PC-3 (cell line): ENCODE data around the gene CDHR3. TPM values are rescaled to one million over a fixed set of nuclear protein-coding genes. Genes with fewer than 3 reads are reported as not detected.

Experiments
- ATAC-seq: fragments of 200-7000 bp; cut with Tn5 transposase; 2 replicates; pipeline ENCODE4 v1.9.1; 2020; ENCODE audit warnings: mild to moderate bottlenecking, moderate library complexity
- BruUV-seq: library from RNA; stranded (reverse); fragments of 400-500 nt; replicated peaks from 2 replicates; lab custom pipeline; 2021; lab: Mats Ljungman, UMichigan
- CTCF ChIA-PET: fragments of 300-600 bp; sonication (Branson Sonifier 250); formaldehyde crosslinking; loops from one replicate; lab custom pipeline; 2022; ENCODE audit warnings: antibody characterized with exemption; lab: Charles Lee
- POLR2A ChIA-PET: fragments of 300-600 bp; sonication (Branson Sonifier 250); formaldehyde crosslinking; loops from one replicate; lab custom pipeline; 2022; ENCODE audit warnings: antibody characterized with exemption; ENCODE audit not compliant: unreplicated experiment; lab: Charles Lee
- DNase-seq: peaks from one replicate; pipeline ENCODE4 v3.0.0-alpha.2; 2015
- H2AFZ ChIP-seq: fragments of 300-600 bp; sonication (generic); 2 replicates; pipeline ENCODE4 v1.6.0; 2016; ENCODE audit warnings: antibody characterized with exemption, low read length
- H3F3A ChIP-seq: fragments of 300-600 bp; sonication (generic); one replicate; pipeline ENCODE4 v1.6.0; 2017; ENCODE audit warnings: antibody characterized with exemption, low read length, control low read depth, mild to moderate bottlenecking; ENCODE audit not compliant: unreplicated experiment
- H3K27ac ChIP-seq: fragments of 300-600 bp; sonication (generic); 2 replicates; pipeline ENCODE4 v1.5.1; 2016; ENCODE audit warnings: mild to moderate bottlenecking, low read length
- H3K27me3 ChIP-seq: fragments of 300-600 bp; sonication (generic); 2 replicates; pipeline ENCODE4 v1.6.1; 2016; ENCODE audit warnings: low read length, mixed read lengths
- H3K36me3 ChIP-seq: fragments of 300-600 bp; sonication (generic); 2 replicates; pipeline ENCODE4 v1.6.1; 2016; ENCODE audit warnings: low read depth, mixed run types, low read length, mixed read lengths
- H3K4me1 ChIP-seq: fragments of 300-600 bp; sonication (generic); 2 replicates; pipeline ENCODE4 v1.5.1; 2016; ENCODE audit warnings: low read length; ENCODE audit not compliant: insufficient read depth
- H3K4me2 ChIP-seq: fragments of 300-600 bp; sonication (generic); 2 replicates; pipeline ENCODE4 v1.6.0; 2016; ENCODE audit warnings: low read length
- H3K4me3 ChIP-seq: fragments of 300-600 bp; sonication (generic); 2 replicates; pipeline ENCODE4 v1.5.1; 2016; ENCODE audit warnings: mild to moderate bottlenecking, low read length, mixed read lengths
- H3K79me2 ChIP-seq: fragments of 300-600 bp; sonication (generic); 2 replicates; pipeline ENCODE4 v1.6.1; 2017; ENCODE audit warnings: low read length, mixed read lengths
- H3K9ac ChIP-seq: fragments of 300-600 bp; sonication (generic); 2 replicates; pipeline ENCODE4 v1.6.0; 2016; ENCODE audit warnings: mild to moderate bottlenecking, low read length
- H3K9me2 ChIP-seq: fragments of 300-600 bp; sonication (generic); replicated peaks from 2 replicates; pipeline ENCODE4 v1.6.1; 2016; ENCODE audit warnings: mixed run types, low read length, mixed read lengths
- H3K9me3 ChIP-seq: fragments of 300-600 bp; sonication (generic); 2 replicates; pipeline ENCODE4 v1.6.1; 2016; ENCODE audit warnings: low read length, mixed read lengths
- H4K20me1 ChIP-seq: fragments of 300-600 bp; sonication (generic); 2 replicates; pipeline ENCODE4 v1.6.1; 2016; ENCODE audit warnings: low read length, mixed read lengths
- EZH2 ChIP-seq: fragments of 300-600 bp; sonication (generic); IDR thresholded peaks from one replicate; pipeline ENCODE4 v1.6.1; 2017; ENCODE audit warnings: antibody characterized with exemption, mild to moderate bottlenecking, low read length; ENCODE audit not compliant: unreplicated experiment
- EZH2phosphoT487 ChIP-seq: fragments of 300-600 bp; sonication (generic); IDR thresholded peaks from 2 replicates; pipeline ENCODE4 v1.6.1; 2018; ENCODE audit warnings: mild to moderate bottlenecking, antibody characterized with exemption, low read length, borderline replicate concordance
- intact Hi-C: fragments of 100-400 bp; cut with micrococcal nuclease; formaldehyde crosslinking; loops from 2 replicates; pipeline ENCODE4 v1.9.0; 2023
- total RNA-seq: library from RNA; depleted of rRNA; stranded (reverse); fragments of >200 nt; gene quantifications from 2 replicates; pipeline ENCODE4 v1.2.3, GENCODE V29; 2014
- TF ChIP-seq, protein P1 (sequence below): fragments of 300-600 bp; sonication (generic); conservative IDR thresholded peaks from 2 replicates; pipeline ENCODE4 v1.5.1; 2017; ENCODE audit warnings: antibody characterized with exemption, low read depth, mild to moderate bottlenecking, low read length

The CDHR3 gene
- total RNA-seq, 1 experiment from 2014 or later, result 9.8 TPM

GRCh38 chr7:106023369-106024322 lies 60.6 kb downstream of the CDHR3 start:
- Histone ChIP-seq H3K9ac (no peak overlapping the region), H2AFZ (no peak overlapping the region), H3K4me3 (no peak overlapping the region), H3K9me2 (no peaks in the 10 kb centered on the region), H3K9me3 (no peaks in the 10 kb centered on the region), H4K20me1 (no peaks in the 10 kb centered on the region), H3K27ac (no peak overlapping the region), H3K4me2 (no peak overlapping the region), H3K36me3 (no peaks in the 10 kb centered on the region), H3K4me1 (no peaks in the 10 kb centered on the region), H3K27me3 (no peaks in the 10 kb centered on the region), H3K79me2 (no peaks in the 10 kb centered on the region), H3F3A (no peaks in the 10 kb centered on the region)
- BruUV-seq, result no TSS peak
- no peak for DNase-seq
- no peak for ATAC-seq
- POLR2A ChIA-PET, result interaction anchor here (0.6 kb wide), 1 partner anchor 186 kb away, joined by 3 read pairs; no protein-coding TSS in a partner anchor
- intact Hi-C loops, result no loop called here
- TF ChIP-seq, protein P1, sequence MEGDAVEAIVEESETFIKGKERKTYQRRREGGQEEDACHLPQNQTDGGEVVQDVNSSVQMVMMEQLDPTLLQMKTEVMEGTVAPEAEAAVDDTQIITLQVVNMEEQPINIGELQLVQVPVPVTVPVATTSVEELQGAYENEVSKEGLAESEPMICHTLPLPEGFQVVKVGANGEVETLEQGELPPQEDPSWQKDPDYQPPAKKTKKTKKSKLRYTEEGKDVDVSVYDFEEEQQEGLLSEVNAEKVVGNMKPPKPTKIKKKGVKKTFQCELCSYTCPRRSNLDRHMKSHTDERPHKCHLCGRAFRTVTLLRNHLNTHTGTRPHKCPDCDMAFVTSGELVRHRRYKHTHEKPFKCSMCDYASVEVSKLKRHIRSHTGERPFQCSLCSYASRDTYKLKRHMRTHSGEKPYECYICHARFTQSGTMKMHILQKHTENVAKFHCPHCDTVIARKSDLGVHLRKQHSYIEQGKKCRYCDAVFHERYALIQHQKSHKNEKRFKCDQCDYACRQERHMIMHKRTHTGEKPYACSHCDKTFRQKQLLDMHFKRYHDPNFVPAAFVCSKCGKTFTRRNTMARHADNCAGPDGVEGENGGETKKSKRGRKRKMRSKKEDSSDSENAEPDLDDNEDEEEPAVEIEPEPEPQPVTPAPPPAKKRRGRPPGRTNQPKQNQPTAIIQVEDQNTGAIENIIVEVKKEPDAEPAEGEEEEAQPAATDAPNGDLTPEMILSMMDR, result no peak
- TF ChIP-seq EZH2phosphoT487 (no peak), EZH2 (no peak)
- CTCF ChIA-PET, result no interaction called here

GRCh38 chr7:106026101-106026500 lies 63.0 kb downstream of the CDHR3 start:
- H3K9ac ChIP-seq, result no peak overlapping the region
- H3K4me3 ChIP-seq, result no peak overlapping the region
- no TSS peak for BruUV-seq
- no peak for TF ChIP-seq EZH2
- TF ChIP-seq, protein P1, result no peak
- no peak for TF ChIP-seq EZH2phosphoT487
- intact Hi-C loops, result no loop called here
- no peak for DNase-seq
- H3K9me2 ChIP-seq, result no peaks in the 10 kb centered on the region
- ChIA-PET POLR2A (no interaction called here), CTCF (interaction anchor here (1.1 kb wide), 2 partner anchors 256 to 373 kb away, joined by 3 read pairs; no protein-coding TSS in a partner anchor)
- no peaks in the 10 kb centered on the region for H3K9me3 ChIP-seq
- no peak overlapping the region for H3K27ac ChIP-seq
- no peak overlapping the region for H2AFZ ChIP-seq
- no peak overlapping the region for H3K4me2 ChIP-seq
- no peaks in the 10 kb centered on the region for H3K4me1 ChIP-seq
- no peaks in the 10 kb centered on the region for H3K36me3 ChIP-seq
- no peaks in the 10 kb centered on the region for H3K79me2 ChIP-seq
- no peaks in the 10 kb centered on the region for H4K20me1 ChIP-seq
- no peaks in the 10 kb centered on the region for H3F3A ChIP-seq
- no peaks in the 10 kb centered on the region for H3K27me3 ChIP-seq
- no peak for ATAC-seq

DNA sequence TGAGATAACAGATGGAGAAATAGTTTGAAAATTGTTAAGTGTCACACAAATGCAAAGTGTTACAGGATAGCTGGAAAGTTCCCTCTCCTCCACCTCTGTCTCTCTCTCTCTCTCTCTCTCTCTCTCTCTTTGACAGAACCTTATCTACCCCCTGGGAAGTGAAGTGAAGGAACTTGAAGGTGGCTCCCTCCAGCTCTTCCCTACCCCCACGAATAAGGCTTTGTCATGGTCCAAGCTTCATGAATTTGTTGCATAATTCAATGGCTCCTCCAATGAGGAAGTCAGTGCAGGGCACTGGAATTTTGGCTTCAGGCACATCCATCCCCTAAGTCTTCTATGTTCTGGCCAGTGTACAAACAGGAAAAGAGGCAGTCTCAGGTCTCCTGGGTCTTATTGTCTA lies 66.4 kb downstream of the CDHR3 start:
- TF ChIP-seq, protein P1, result no peak
- TF ChIP-seq EZH2 (no peak), EZH2phosphoT487 (no peak)
- H3K4me1 ChIP-seq, result no peaks in the 10 kb centered on the region
- no peaks in the 10 kb centered on the region for H4K20me1 ChIP-seq
- H3K4me3 ChIP-seq, result no peak overlapping the region
- no peak overlapping the region for H3K9ac ChIP-seq
- no peak for ATAC-seq
- no peaks in the 10 kb centered on the region for H3K9me3 ChIP-seq
- H3F3A ChIP-seq, result no peaks in the 10 kb centered on the region
- H3K79me2 ChIP-seq, result no peaks in the 10 kb centered on the region
- H2AFZ ChIP-seq, result no peak overlapping the region
- no peak overlapping the region for H3K4me2 ChIP-seq
- no peaks in the 10 kb centered on the region for H3K9me2 ChIP-seq
- DNase-seq, result no peak
- no peaks in the 10 kb centered on the region for H3K36me3 ChIP-seq
- POLR2A ChIA-PET, result no interaction called here
- H3K27me3 ChIP-seq, result no peaks in the 10 kb centered on the region
- no peak overlapping the region for H3K27ac ChIP-seq
- CTCF ChIA-PET, result no interaction called here
- intact Hi-C loops, result no loop called here
- no TSS peak for BruUV-seq
